Measurements from ENCODE around the gene REPIN1. TPM values are rescaled to one million over a fixed set of nuclear protein-coding genes. Genes with fewer than 3 reads are reported as not detected.

REPIN1 gene
- total and polyA plus RNA-seq, 8 donors = 61.5 to 110 (median 71.6) TPM

- H3K4me3 ChIP-seq = peak overlapping the region; percentile 88 to 92
- intact Hi-C loops (cut with DNase I) = no loop called here
- peak overlapping the region; percentile 96 for H3K27ac ChIP-seq
- peaks cover 0 to 41% of the 10 kb centered on the region in 2 donors for H3K36me3 ChIP-seq
- no peak for DNase-seq
- no peaks in the 10 kb centered on the region for H3K9me3 ChIP-seq
- H3K4me1 ChIP-seq = peaks cover 18 to 46% of the 10 kb centered on the region in 2 donors
- no peaks in the 10 kb centered on the region for H3K27me3 ChIP-seq
- peak; percentile 23 for ATAC-seq
- no peak for TF ChIP-seq CTCF (IDR thresholded peaks at IDR 0.05)
Observed at GRCh38 chr7:150369748-150370501, 1.3 kb downstream of the REPIN1 start.

- Histone ChIP-seq H3K9me3 (no peaks in the 10 kb centered on the region), H3K27ac (peak overlapping the region in 1 of 2 donors; percentile 96), H3K36me3 (peaks cover 0 to 41% of the 10 kb centered on the region in 2 donors), H3K4me3 (no peak overlapping the region), H3K4me1 (peaks cover 18 to 46% of the 10 kb centered on the region in 2 donors), H3K27me3 (no peaks in the 10 kb centered on the region)
- no peak for ATAC-seq
- no peak for DNase-seq
- TF ChIP-seq CTCF (IDR thresholded peaks at IDR 0.05) = no peak
- intact Hi-C loops (cut with DNase I) = no loop called here
Observed at GRCh38 chr7:150370612-150371071, 2.0 kb downstream of the REPIN1 start.

GRCh38 chr7:150371131-150371995 is 2.7 kb downstream of the REPIN1 start:
- Histone ChIP-seq H3K4me3 (no peak overlapping the region), H3K36me3 (peaks cover 0 to 41% of the 10 kb centered on the region in 2 donors), H3K27me3 (no peaks in the 10 kb centered on the region), H3K9me3 (no peaks in the 10 kb centered on the region), H3K4me1 (peaks cover 18 to 46% of the 10 kb centered on the region in 2 donors), H3K27ac (peak overlapping the region in 1 of 2 donors; percentile 96)
- TF ChIP-seq CTCF (IDR thresholded peaks at IDR 0.05) = no peak
- DNase-seq = no peak
- ATAC-seq = no peak
- intact Hi-C loops (cut with DNase I) = no loop called here

- H3K4me3 ChIP-seq = no peak overlapping the region
- TF ChIP-seq CTCF (IDR thresholded peaks at IDR 0.05) = no peak
- intact Hi-C loops (cut with DNase I) = no loop called here
- peaks cover 18 to 51% of the 10 kb centered on the region in 2 donors for H3K4me1 ChIP-seq
- peaks cover 0 to 41% of the 10 kb centered on the region in 2 donors for H3K36me3 ChIP-seq
- H3K27me3 ChIP-seq = no peaks in the 10 kb centered on the region
- ATAC-seq = no peak
- no peak overlapping the region for H3K27ac ChIP-seq
- no peaks in the 10 kb centered on the region for H3K9me3 ChIP-seq
- no peak for DNase-seq
Observed at GRCh38 chr7:150371996-150372270, 3.3 kb downstream of the REPIN1 start.

Data from left lung (tissue), 10 donors.